HepG2 (cell line): ENCODE results near the gene TAF1D. TPM values are rescaled to one million over a fixed set of nuclear protein-coding genes. Genes with fewer than 3 reads are reported as not detected.
A peak's percentile ranks its signal among the peaks of the same experiment; 100 is the strongest.

Experiments
- AGO1 ChIP-seq: fragments of 200-400 bp; formaldehyde crosslinking; IDR thresholded peaks from 2 replicates; pipeline ENCODE4 v1.6.1; 2017; ENCODE audit warnings: mild to moderate bottlenecking, low read depth, low read length, moderate library complexity; ENCODE audit not compliant: poor library complexity, severe bottlenecking
- AKAP8 ChIP-seq: sonication (generic); formaldehyde crosslinking; IDR thresholded peaks from 2 replicates; pipeline ENCODE4 v1.5.1; 2020; ENCODE audit warnings: mild to moderate bottlenecking, missing genetic modification reagents
- CENPBD1 ChIP-seq: sonication (generic); formaldehyde crosslinking; IDR thresholded peaks from 2 replicates; pipeline ENCODE4 v1.8.0; 2022; ENCODE audit warnings: missing genetic modification reagents, low read depth, mild to moderate bottlenecking, borderline replicate concordance
- ETV6 ChIP-seq: sonication (generic); formaldehyde crosslinking; conservative IDR thresholded peaks from 2 replicates; pipeline ENCODE4 v1.4.0; 2020; ENCODE audit warnings: missing genetic modification reagents
- FOXA1 ChIP-seq, 2 experiments: fragments of 450-650 bp in 1 of 2; sonication (generic) in 1 of 2; formaldehyde crosslinking in 1 of 2; IDR thresholded peaks; 2 replicates each; pipeline versions ENCODE4 v1.4.0 to v1.6.1; 2016 to 2020; ENCODE audit warnings: missing genetic modification reagents in 1 of 2
- FOXM1 ChIP-seq: sonication (generic); formaldehyde crosslinking; IDR thresholded peaks from 2 replicates; pipeline ENCODE4 v1.5.0; 2020; ENCODE audit warnings: missing genetic modification reagents
- FOXP1 ChIP-seq, 2 experiments: fragments of 450-650 bp in 1 of 2; IDR thresholded peaks; 2 replicates each; pipeline ENCODE4 v1.6.1; 2017 to 2018; ENCODE audit warnings: antibody characterized with exemption in 1 of 2
- HNRNPK ChIP-seq: fragments of 200-400 bp; formaldehyde crosslinking; IDR thresholded peaks from 2 replicates; pipeline ENCODE4 v1.6.1; 2018; ENCODE audit warnings: low read length, low read depth, moderate library complexity, mild to moderate bottlenecking; ENCODE audit not compliant: poor library complexity, severe bottlenecking
- IRF1 ChIP-seq: sonication (generic); formaldehyde crosslinking; IDR thresholded peaks from 2 replicates; pipeline ENCODE4 v1.4.0; 2020; ENCODE audit warnings: low read depth, mild to moderate bottlenecking, missing genetic modification reagents
- KAT8 ChIP-seq: IDR thresholded peaks from 2 replicates; pipeline ENCODE4 v1.6.1; 2016; ENCODE audit warnings: missing genetic modification reagents, missing compliant biosample characterization
- MED8 ChIP-seq: sonication (generic); formaldehyde crosslinking; IDR thresholded peaks from 2 replicates; pipeline ENCODE4 v1.8.1; 2023; ENCODE audit warnings: mild to moderate bottlenecking, missing genetic modification reagents; ENCODE audit not compliant: insufficient replicate concordance
- MXD4 ChIP-seq: IDR thresholded peaks from 2 replicates; pipeline ENCODE4 v1.6.1; 2016; ENCODE audit warnings: mild to moderate bottlenecking, missing biosample characterization, missing genetic modification reagents
- MYC ChIP-seq: sonication (generic); formaldehyde crosslinking; IDR thresholded peaks from 2 replicates; pipeline ENCODE4 v1.9.0; 2021; ENCODE audit warnings: missing genetic modification reagents, borderline replicate concordance
- PLSCR1 ChIP-seq: sonication (generic); formaldehyde crosslinking; IDR thresholded peaks from 2 replicates; pipeline ENCODE4 v1.5.0; 2020; ENCODE audit warnings: missing genetic modification reagents, mild to moderate bottlenecking, borderline replicate concordance
- POGZ ChIP-seq: sonication (generic); formaldehyde crosslinking; IDR thresholded peaks from 2 replicates; pipeline ENCODE4 v1.4.0; 2020; ENCODE audit warnings: mild to moderate bottlenecking, missing genetic modification reagents
- SP2 ChIP-seq: sonication (generic); formaldehyde crosslinking; IDR thresholded peaks from 2 replicates; pipeline ENCODE4 v1.5.1; 2020; ENCODE audit warnings: mild to moderate bottlenecking, missing genetic modification reagents
- SRF ChIP-seq: IDR thresholded peaks from 2 replicates; pipeline ENCODE4 v1.6.1; 2011; ENCODE audit warnings: mild to moderate bottlenecking, low read depth, low read length, moderate library complexity
- TFE3 ChIP-seq: IDR thresholded peaks from 2 replicates; pipeline ENCODE4 v1.6.1; 2016
- ZC3H13 ChIP-seq: sonication (generic); formaldehyde crosslinking; IDR thresholded peaks from 2 replicates; pipeline ENCODE4 v1.8.1; 2023; ENCODE audit warnings: mild to moderate bottlenecking, missing genetic modification reagents, moderate library complexity
- ZFX ChIP-seq: sonication (generic); formaldehyde crosslinking; IDR thresholded peaks from 2 replicates; pipeline ENCODE4 v1.4.0; 2020; ENCODE audit warnings: mild to moderate bottlenecking, low read depth, missing genetic modification reagents, moderate library complexity
- ZNF33B ChIP-seq: sonication (generic); formaldehyde crosslinking; IDR thresholded peaks from 2 replicates; pipeline ENCODE4 v1.5.1; 2020; ENCODE audit warnings: mild to moderate bottlenecking, missing genetic modification reagents
- ZNF354B ChIP-seq: sonication (generic); formaldehyde crosslinking; IDR thresholded peaks from 2 replicates; pipeline ENCODE4 v1.8.0; 2022; ENCODE audit warnings: mild to moderate bottlenecking, missing genetic modification reagents
- ZNF382 ChIP-seq: sonication (generic); formaldehyde crosslinking; IDR thresholded peaks from 2 replicates; pipeline ENCODE4 v1.5.0; 2020; ENCODE audit warnings: missing genetic modification reagents, mild to moderate bottlenecking, borderline replicate concordance
- ZNF660 ChIP-seq: sonication (generic); formaldehyde crosslinking; IDR thresholded peaks from 2 replicates; pipeline ENCODE4 v1.5.1; 2020; ENCODE audit warnings: mild to moderate bottlenecking, low read depth, missing genetic modification reagents, borderline replicate concordance
- ZNF746 ChIP-seq: sonication (generic); formaldehyde crosslinking; IDR thresholded peaks from 2 replicates; pipeline ENCODE4 v1.8.0; 2022; ENCODE audit warnings: mild to moderate bottlenecking, missing genetic modification reagents
- ZNF839 ChIP-seq: sonication (generic); formaldehyde crosslinking; IDR thresholded peaks from 2 replicates; pipeline ENCODE4 v1.4.0; 2020; ENCODE audit warnings: missing genetic modification reagents, mild to moderate bottlenecking, borderline replicate concordance
- ZSCAN21 ChIP-seq: sonication (generic); formaldehyde crosslinking; IDR thresholded peaks from 2 replicates; pipeline ENCODE4 v1.8.0; 2022; ENCODE audit warnings: mild to moderate bottlenecking, missing genetic modification reagents, moderate library complexity, borderline replicate concordance
- polyA plus RNA-seq, 8 experiments: library from polyadenylated mRNA; depleted of rRNA in 3 of 8; stranded (reverse) in 7 of 8; unstranded in 1 of 8; fragments of >200 nt; fragmentation: Illumina TruSeq in 4 of 8; extraction: Trizol in 4 of 8; gene quantifications; 2 replicates each; pipeline versions ENCODE4 v1.2.1 to v1.2.3, GENCODE V29; 2011 to 2016; ENCODE audit warnings: low read depth in 4 of 8, missing spikeins in 1 of 8, mixed read lengths in 1 of 8; ENCODE audit not compliant: insufficient read depth in 1 of 8
- total RNA-seq, 5 experiments: library from RNA; depleted of rRNA; stranded (reverse); fragments of >200 nt; fragmentation: Illumina TruSeq; extraction: Trizol; gene quantifications; 2 replicates each; pipeline ENCODE4 v1.2.3, GENCODE V29; 2016; ENCODE audit warnings: low read depth in 1 of 5

Gene TAF1D
- total and polyA plus RNA-seq, 2 of the 13 experiments (the other 11 are each of a cell fraction or from before 2014, with no cell fraction given) = 132 to 207 TPM

- TF ChIP-seq ZNF746 (0 out of 2 replicates have a peak, but pooled peaks have one; percentile 45), AKAP8 (CRISPR knock-in tag) (no peak), KAT8 (CRISPR knock-in tag) (peak; percentile 65), ZC3H13 (CRISPR knock-in tag) (no peak), PLSCR1 (CRISPR knock-in tag) (no peak), FOXP1 (IDR thresholded peaks at IDR 0.05) (no peak), FOXP1 (CRISPR knock-in tag; IDR thresholded peaks at IDR 0.05) (0 out of 2 replicates have a peak, but pooled peaks have one; percentile 42), ZNF839 (CRISPR knock-in tag) (no peak), FOXM1 (CRISPR knock-in tag) (no peak), MYC (CRISPR knock-in tag) (no peak), FOXA1 (IDR thresholded peaks at IDR 0.05) (no peak), FOXA1 (CRISPR knock-in tag; IDR thresholded peaks at IDR 0.05) (0 out of 2 replicates have a peak, but pooled peaks have one; percentile 16), ZNF354B (CRISPR knock-in tag) (no peak), ZNF660 (CRISPR knock-in tag) (no peak), ZNF382 (no peak), POGZ (CRISPR knock-in tag) (peak; percentile 63), IRF1 (CRISPR knock-in tag) (peak; percentile 74; the same call in 1 of the 2 replicates), SRF (no peak), ZFX (CRISPR knock-in tag) (peak; percentile 70; the same call in 1 of the 2 replicates), MED8 (CRISPR knock-in tag) (no peak), ZNF33B (CRISPR knock-in tag) (peak; percentile 66; the same call in 1 of the 2 replicates), ETV6 (peak; percentile 82), SP2 (CRISPR knock-in tag) (no peak), AGO1 (no peak), CENPBD1 (CRISPR knock-in tag) (no peak), HNRNPK (no peak), MXD4 (CRISPR knock-in tag) (peak; percentile 79; the same call in 1 of the 2 replicates), ZSCAN21 (CRISPR knock-in tag) (peak; percentile 56; the same call in 1 of the 2 replicates), TFE3 (peak; percentile 81)
Observed at GRCh38 chr11:93773045-93773477, 31.8 kb upstream of the TAF1D start (continued).
